Neural cell (in vitro differentiated cells): ENCODE measurements around the gene SIX2. TPM values are rescaled to one million over a fixed set of nuclear protein-coding genes. Genes with fewer than 3 reads are reported as not detected.

Experiments
- H2AFZ ChIP-seq: fragments of 200-600, 300-800 bp; sonication (generic), shearing (Covaris generic); 2 replicates; pipeline ENCODE4 v1.6.0; 2014; ENCODE audit warnings: low read depth, mild to moderate bottlenecking, antibody characterized with exemption, low read length, moderate library complexity
- H3F3A ChIP-seq: fragments of 200-600 bp; shearing (Covaris generic); 2 replicates; pipeline ENCODE4 v1.6.1; 2016; ENCODE audit warnings: mild to moderate bottlenecking, moderate library complexity, mixed read lengths, antibody characterized with exemption, low read length; ENCODE audit not compliant: insufficient read depth, poor library complexity, severe bottlenecking
- H3K27ac ChIP-seq: fragments of 200-600, 300-800 bp; sonication (generic), shearing (Covaris generic); 2 replicates; pipeline ENCODE4 v1.5.1; 2014; ENCODE audit warnings: mild to moderate bottlenecking, low read length, moderate library complexity
- H3K27me3 ChIP-seq: fragments of 300-800, 200-600 bp; sonication (generic), shearing (Covaris generic); 2 replicates; pipeline ENCODE4 v1.6.0; 2014; ENCODE audit warnings: mild to moderate bottlenecking, low read depth, low read length, moderate library complexity; ENCODE audit not compliant: insufficient read depth
- H3K36me3 ChIP-seq: fragments of 300-800, 200-600 bp; sonication (generic), shearing (Covaris generic); 2 replicates; pipeline ENCODE4 v1.5.1; 2014; ENCODE audit warnings: mild to moderate bottlenecking, antibody characterized with exemption, low read length, moderate library complexity; ENCODE audit not compliant: insufficient read depth
- H3K4me2 ChIP-seq: fragments of 300-800, 200-600 bp; sonication (generic), shearing (Covaris generic); 2 replicates; pipeline ENCODE4 v1.6.0; 2014; ENCODE audit warnings: mild to moderate bottlenecking, low read length
- H3K4me3 ChIP-seq: fragments of 300-800, 200-600 bp; sonication (generic), shearing (Covaris generic); 2 replicates; pipeline ENCODE4 v1.5.1; 2014; ENCODE audit warnings: mild to moderate bottlenecking, low read length, moderate library complexity
- H3K79me2 ChIP-seq: fragments of 200-600 bp; shearing (Covaris generic); replicated peaks from 2 replicates; pipeline ENCODE4 v1.6.0; 2014; ENCODE audit warnings: mild to moderate bottlenecking, low read length, moderate library complexity; ENCODE audit not compliant: insufficient read depth
- H3K9ac ChIP-seq: fragments of 300-800, 200-600 bp; sonication (generic), shearing (Covaris generic); 2 replicates; pipeline ENCODE4 v1.6.1; 2016; ENCODE audit warnings: mild to moderate bottlenecking, low read length, mixed read lengths
- H3K9me2 ChIP-seq: fragments of 200-600 bp; shearing (Covaris generic); 2 replicates; pipeline ENCODE4 v1.6.1; 2016; ENCODE audit warnings: mild to moderate bottlenecking, low read length, mixed read lengths; ENCODE audit not compliant: insufficient read depth
- H3K9me3 ChIP-seq: fragments of 200-600, 300-800 bp; sonication (generic), shearing (Covaris generic); 2 replicates; pipeline ENCODE4 v1.6.1; 2016; ENCODE audit warnings: mild to moderate bottlenecking, mixed run types, low read length, moderate library complexity, mixed read lengths
- H4K20me1 ChIP-seq: fragments of 200-600 bp; shearing (Covaris generic); 2 replicates; pipeline ENCODE4 v1.6.1; 2016; ENCODE audit warnings: mild to moderate bottlenecking, mixed run types; ENCODE audit not compliant: insufficient read depth
- EP300 ChIP-seq: fragments of 450-650 bp; conservative IDR thresholded peaks from 2 replicates; pipeline ENCODE4 v1.6.1; 2014; ENCODE audit warnings: antibody characterized with exemption, mild to moderate bottlenecking, moderate library complexity; ENCODE audit not compliant: poor library complexity, severe bottlenecking
- EZH2 ChIP-seq: fragments of 200-600, 300-800 bp; shearing (Covaris generic), sonication (generic); IDR thresholded peaks from 2 replicates; pipeline ENCODE4 v1.6.1; 2014; ENCODE audit warnings: antibody characterized with exemption, low read length, borderline replicate concordance, mild to moderate bottlenecking; ENCODE audit not compliant: insufficient read depth, poor library complexity, severe bottlenecking
- MXI1 ChIP-seq: fragments of 450-650 bp; conservative IDR thresholded peaks from 2 replicates; pipeline ENCODE4 v1.6.1; 2014; ENCODE audit warnings: antibody characterized with exemption, mild to moderate bottlenecking; ENCODE audit not compliant: poor library complexity, severe bottlenecking
- POLR2AphosphoS5 ChIP-seq: IDR thresholded peaks from 2 replicates; pipeline ENCODE4 v1.6.1; 2012
- RAD21 ChIP-seq: fragments of 450-650 bp; conservative IDR thresholded peaks from 2 replicates; pipeline ENCODE4 v1.6.1; 2014; ENCODE audit warnings: antibody characterized with exemption, mild to moderate bottlenecking, moderate library complexity
- SMC3 ChIP-seq: fragments of 450-650 bp; conservative IDR thresholded peaks from 2 replicates; pipeline ENCODE4 v1.6.1; 2014; ENCODE audit warnings: antibody characterized with exemption, mild to moderate bottlenecking, moderate library complexity; ENCODE audit not compliant: poor library complexity
- TAF1 ChIP-seq: IDR thresholded peaks from 2 replicates; pipeline ENCODE4 v1.6.1; 2012; ENCODE audit warnings: low read depth
- polyA plus RNA-seq: library from polyadenylated mRNA; depleted of rRNA; stranded (reverse); fragments of >200 nt; gene quantifications from 2 replicates; pipeline ENCODE4 v1.2.3, GENCODE V29; 2014
- TF ChIP-seq, protein P1 (sequence below): IDR thresholded peaks from 2 replicates; pipeline ENCODE4 v1.6.1; 2012; ENCODE audit warnings: borderline replicate concordance
- TF ChIP-seq, protein P2 (sequence below): fragments of 450-650 bp; IDR thresholded peaks from 2 replicates; pipeline ENCODE4 v1.5.1; 2014; ENCODE audit warnings: antibody characterized with exemption, mild to moderate bottlenecking, moderate library complexity; ENCODE audit not compliant: poor library complexity, severe bottlenecking

SIX2 gene
- polyA plus RNA-seq, 1 donor from 2014 or later = 0.16 TPM

DNA sequence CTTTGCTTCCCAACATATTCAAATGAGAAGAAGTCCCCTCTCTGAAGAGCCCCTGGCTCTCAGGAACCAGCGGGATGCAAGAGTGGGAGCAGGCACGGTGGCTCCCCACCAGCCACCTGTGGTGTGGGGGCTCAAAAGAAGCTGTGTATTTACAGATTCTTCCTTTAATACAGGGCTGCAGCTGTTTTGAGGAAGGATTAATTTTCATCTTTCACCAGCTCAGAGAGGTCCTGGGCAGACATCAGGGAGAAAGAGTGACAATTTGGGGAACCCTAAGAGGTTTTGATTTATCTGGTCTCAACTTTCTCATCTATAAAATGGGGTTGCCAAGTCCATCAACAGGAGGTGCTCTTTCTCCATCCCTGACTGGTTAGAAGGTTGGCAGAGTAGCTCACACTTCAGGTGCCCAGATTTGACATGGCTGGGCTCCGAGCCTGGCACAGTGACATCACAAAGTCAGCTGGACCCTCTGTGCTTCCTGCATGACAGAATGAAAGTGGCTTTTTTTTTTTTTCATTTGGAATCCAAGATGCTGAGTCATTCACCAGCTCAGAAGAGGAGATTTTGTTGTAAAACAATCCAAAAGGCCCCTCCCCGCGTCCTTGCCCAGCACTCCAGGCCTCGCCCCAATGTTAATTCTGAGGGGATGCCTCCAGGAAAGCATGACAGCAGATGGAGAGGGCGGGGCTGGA is 15.5 kb upstream of the SIX2 start:
- Histone ChIP-seq H2AFZ (no peak overlapping the region), H3K79me2 (no peaks in the 10 kb centered on the region), H4K20me1 (no peaks in the 10 kb centered on the region), H3K4me2 (no peak overlapping the region), H3K9me3 (no peaks in the 10 kb centered on the region), H3F3A (no peaks in the 10 kb centered on the region), H3K9ac (no peak overlapping the region), H3K4me3 (no peak overlapping the region), H3K27ac (no peak overlapping the region), H3K9me2 (no peaks in the 10 kb centered on the region), H3K27me3 (no peaks in the 10 kb centered on the region), H3K36me3 (no peaks in the 10 kb centered on the region)
- TF ChIP-seq POLR2AphosphoS5 (no peak), EZH2 (no peak)

DNA sequence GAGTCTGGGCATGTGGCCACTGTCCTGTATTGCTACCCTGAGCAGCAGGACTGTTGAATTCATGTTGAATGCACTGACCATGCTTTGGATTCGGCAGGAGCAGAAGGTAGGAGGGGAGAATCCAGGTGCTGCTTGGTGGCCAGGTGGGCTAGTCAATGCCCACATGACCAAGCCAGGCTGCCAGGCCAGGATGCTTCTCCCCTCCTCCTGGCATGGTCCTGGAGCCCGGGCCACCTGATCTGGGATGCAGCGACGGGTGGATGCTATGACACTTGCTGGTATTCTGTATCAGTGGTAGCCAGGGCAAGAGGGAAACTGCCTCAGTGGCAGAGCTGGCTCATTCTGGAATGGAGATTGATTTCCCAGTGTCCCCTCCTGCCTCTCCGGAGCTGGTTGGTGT is 14.8 kb upstream of the SIX2 start:
- H3K9me2 ChIP-seq = no peaks in the 10 kb centered on the region
- no peaks in the 10 kb centered on the region for H4K20me1 ChIP-seq
- no peaks in the 10 kb centered on the region for H3K36me3 ChIP-seq
- no peaks in the 10 kb centered on the region for H3K79me2 ChIP-seq
- no peak overlapping the region for H3K27ac ChIP-seq
- no peaks in the 10 kb centered on the region for H3K27me3 ChIP-seq
- no peaks in the 10 kb centered on the region for H3K9me3 ChIP-seq
- H3K9ac ChIP-seq = no peak overlapping the region
- no peak overlapping the region for H3K4me3 ChIP-seq
- H2AFZ ChIP-seq = no peak overlapping the region
- H3K4me2 ChIP-seq = no peak overlapping the region
- no peaks in the 10 kb centered on the region for H3F3A ChIP-seq
- TF ChIP-seq, protein P1, sequence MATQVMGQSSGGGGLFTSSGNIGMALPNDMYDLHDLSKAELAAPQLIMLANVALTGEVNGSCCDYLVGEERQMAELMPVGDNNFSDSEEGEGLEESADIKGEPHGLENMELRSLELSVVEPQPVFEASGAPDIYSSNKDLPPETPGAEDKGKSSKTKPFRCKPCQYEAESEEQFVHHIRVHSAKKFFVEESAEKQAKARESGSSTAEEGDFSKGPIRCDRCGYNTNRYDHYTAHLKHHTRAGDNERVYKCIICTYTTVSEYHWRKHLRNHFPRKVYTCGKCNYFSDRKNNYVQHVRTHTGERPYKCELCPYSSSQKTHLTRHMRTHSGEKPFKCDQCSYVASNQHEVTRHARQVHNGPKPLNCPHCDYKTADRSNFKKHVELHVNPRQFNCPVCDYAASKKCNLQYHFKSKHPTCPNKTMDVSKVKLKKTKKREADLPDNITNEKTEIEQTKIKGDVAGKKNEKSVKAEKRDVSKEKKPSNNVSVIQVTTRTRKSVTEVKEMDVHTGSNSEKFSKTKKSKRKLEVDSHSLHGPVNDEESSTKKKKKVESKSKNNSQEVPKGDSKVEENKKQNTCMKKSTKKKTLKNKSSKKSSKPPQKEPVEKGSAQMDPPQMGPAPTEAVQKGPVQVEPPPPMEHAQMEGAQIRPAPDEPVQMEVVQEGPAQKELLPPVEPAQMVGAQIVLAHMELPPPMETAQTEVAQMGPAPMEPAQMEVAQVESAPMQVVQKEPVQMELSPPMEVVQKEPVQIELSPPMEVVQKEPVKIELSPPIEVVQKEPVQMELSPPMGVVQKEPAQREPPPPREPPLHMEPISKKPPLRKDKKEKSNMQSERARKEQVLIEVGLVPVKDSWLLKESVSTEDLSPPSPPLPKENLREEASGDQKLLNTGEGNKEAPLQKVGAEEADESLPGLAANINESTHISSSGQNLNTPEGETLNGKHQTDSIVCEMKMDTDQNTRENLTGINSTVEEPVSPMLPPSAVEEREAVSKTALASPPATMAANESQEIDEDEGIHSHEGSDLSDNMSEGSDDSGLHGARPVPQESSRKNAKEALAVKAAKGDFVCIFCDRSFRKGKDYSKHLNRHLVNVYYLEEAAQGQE = no peak
- TF ChIP-seq RAD21 (no peak), EP300 (no peak), TAF1 (no peak), POLR2AphosphoS5 (no peak), EZH2 (no peak), SMC3 (no peak), MXI1 (no peak)
- TF ChIP-seq, protein P2, sequence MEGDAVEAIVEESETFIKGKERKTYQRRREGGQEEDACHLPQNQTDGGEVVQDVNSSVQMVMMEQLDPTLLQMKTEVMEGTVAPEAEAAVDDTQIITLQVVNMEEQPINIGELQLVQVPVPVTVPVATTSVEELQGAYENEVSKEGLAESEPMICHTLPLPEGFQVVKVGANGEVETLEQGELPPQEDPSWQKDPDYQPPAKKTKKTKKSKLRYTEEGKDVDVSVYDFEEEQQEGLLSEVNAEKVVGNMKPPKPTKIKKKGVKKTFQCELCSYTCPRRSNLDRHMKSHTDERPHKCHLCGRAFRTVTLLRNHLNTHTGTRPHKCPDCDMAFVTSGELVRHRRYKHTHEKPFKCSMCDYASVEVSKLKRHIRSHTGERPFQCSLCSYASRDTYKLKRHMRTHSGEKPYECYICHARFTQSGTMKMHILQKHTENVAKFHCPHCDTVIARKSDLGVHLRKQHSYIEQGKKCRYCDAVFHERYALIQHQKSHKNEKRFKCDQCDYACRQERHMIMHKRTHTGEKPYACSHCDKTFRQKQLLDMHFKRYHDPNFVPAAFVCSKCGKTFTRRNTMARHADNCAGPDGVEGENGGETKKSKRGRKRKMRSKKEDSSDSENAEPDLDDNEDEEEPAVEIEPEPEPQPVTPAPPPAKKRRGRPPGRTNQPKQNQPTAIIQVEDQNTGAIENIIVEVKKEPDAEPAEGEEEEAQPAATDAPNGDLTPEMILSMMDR = no peak
